Stomach (tissue), 9 donors: ENCODE measurements around the gene EWSR1. TPM values are rescaled to one million over a fixed set of nuclear protein-coding genes. Genes with fewer than 3 reads are reported as not detected.

Experiments used
- DNase-seq, 2 donors: peaks; one replicate each; pipeline versions ENCODE4 v3.0.0 to v3.0.0-alpha.2; 2013 to 2019
- H3K27ac ChIP-seq, 5 donors: fragments of 200-600 bp in 4 of 5; sonication (generic) in 4 of 5; one replicate each; pipeline ENCODE4 v1.5.1; 2013 to 2019; ENCODE audit warnings: mild to moderate bottlenecking in 1 of 5, moderate library complexity in 1 of 5
- H3K27me3 ChIP-seq, 3 donors: fragments of 200-600 bp; sonication (generic); one replicate each; pipeline ENCODE4 v1.5.1; 2017 to 2019; ENCODE audit warnings: mixed run types in 1 of 3
- H3K36me3 ChIP-seq, 4 donors: fragments of 200-600 bp; sonication (generic); 1 replicate in 3 of 4; 2 replicates in 1 of 4; pipeline ENCODE4 v1.5.1; 2016 to 2019
- H3K4me1 ChIP-seq, 4 donors: fragments of 200-600 bp; sonication (generic); one replicate each; pipeline ENCODE4 v1.5.1; 2016 to 2019
- H3K4me3 ChIP-seq, 4 donors: fragments of 200-600 bp; sonication (generic) in 3 of 4; one replicate each; pipeline ENCODE4 v1.5.1; 2016 to 2019; ENCODE audit warnings: mild to moderate bottlenecking in 1 of 4
- H3K9me3 ChIP-seq, 4 donors: fragments of 200-600 bp; sonication (generic); one replicate each; pipeline ENCODE4 v1.5.1; 2016 to 2019
- EP300 ChIP-seq: sonication (generic); formaldehyde crosslinking; IDR thresholded peaks from one replicate; pipeline ENCODE4 v1.6.1; 2017; ENCODE audit warnings: antibody characterized with exemption
- POLR2A ChIP-seq, 4 donors: fragments of 450-650 bp; IDR thresholded peaks; one replicate each; pipeline ENCODE4 v1.6.1; 2016; ENCODE audit warnings: antibody characterized with exemption in 4 of 4, control low read depth in 2 of 4, mild to moderate bottlenecking in 1 of 4, moderate library complexity in 1 of 4
- POLR2AphosphoS5 ChIP-seq, 3 donors: sonication (generic); formaldehyde crosslinking; IDR thresholded peaks; one replicate each; pipeline ENCODE4 v1.6.1; 2016; ENCODE audit warnings: antibody characterized with exemption in 3 of 3
- WGBS, 5 donors: extraction: QIAGEN DNeasy Blood & Tissue Kit in 3 of 5; methylation state at CpG; one replicate each; pipeline versions ENCODE4 v1.1.5 to v1.1.7; 2013 to 2018; 5-methylcytosine and 5-hydroxymethylcytosine counted together
- intact Hi-C: fragments of 100-400 bp; cut with DNase I; formaldehyde crosslinking; loops from one replicate; pipeline ENCODE4 v1.15.1; 2023; ENCODE audit warnings: low total_unique reads
- polyA plus RNA-seq, 3 donors: library from polyadenylated mRNA; stranded (reverse); fragments of 200-250 nt; gene quantifications; one replicate each; pipeline ENCODE4 v1.2.3, GENCODE V29; 2013
- total RNA-seq, 5 donors: library from RNA; depleted of rRNA; stranded (reverse); fragments of >200 nt; gene quantifications; one replicate each; pipeline versions ENCODE4 v1.1.0 to v1.2.3, GENCODE V29; 2014 to 2016
- TF ChIP-seq, protein P1 (sequence below), 7 experiments: fragments of 450-650 bp in 4 of 7; fragments of 200-600 bp in 3 of 7; sonication (generic) in 3 of 7; IDR thresholded peaks; one replicate each; pipeline ENCODE4 v1.5.1; 2016 to 2019; ENCODE audit warnings: antibody characterized with exemption in 7 of 7, control low read depth in 2 of 7, mild to moderate bottlenecking in 1 of 7
- donor health status: healthy with polysubstance abuse.
- donor health status: Bipolar disorder and iron deficiency.
- donor health status: healthy.

The EWSR1 gene
- total and polyA plus RNA-seq, 8 donors = 97.7 to 376 (median 161) TPM

DNA sequence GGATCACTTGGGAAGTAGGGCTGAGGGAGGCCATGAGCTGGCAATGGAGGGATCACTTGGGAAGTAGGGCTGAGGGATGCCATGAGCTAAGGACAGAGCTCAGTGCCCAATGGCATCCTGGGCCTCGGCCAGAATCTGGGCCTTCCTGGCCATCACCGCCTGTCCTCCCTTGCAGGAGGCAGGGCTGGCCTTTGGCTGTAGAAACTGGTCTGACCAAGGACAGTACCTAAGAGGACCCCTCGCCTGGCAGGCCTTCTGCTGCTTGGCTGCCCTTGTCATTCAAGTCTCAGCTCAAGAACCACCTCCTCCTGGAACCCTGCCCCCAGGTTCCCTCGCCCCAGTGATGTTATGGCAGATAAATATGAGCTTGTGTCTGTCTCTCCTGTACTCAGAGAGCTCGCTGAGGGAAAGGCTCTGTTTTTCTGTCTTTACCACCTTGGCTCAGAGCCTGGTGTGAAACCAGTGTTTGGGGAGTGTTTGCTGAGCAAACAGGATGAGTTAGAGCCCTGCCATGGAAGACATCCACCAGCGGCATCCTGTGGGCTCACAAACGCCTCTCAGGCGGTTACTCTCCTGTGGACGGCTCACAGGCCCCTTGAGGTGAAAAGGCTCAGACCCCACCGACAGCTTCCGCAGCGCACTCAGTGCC lies 66.8 kb downstream of the EWSR1 start:
- DNase-seq = no peak
- 73 to 86% (median 85%) methylated on average over 10 to 12 of the region's 12 CpGs for WGBS, 5 donors
- Histone ChIP-seq H3K9me3 (no peaks in the 10 kb centered on the region), H3K4me3 (no peak overlapping the region), H3K36me3 (peaks cover 70 to 100% (median 100%) of the 10 kb centered on the region in 4 donors), H3K27ac (no peak overlapping the region), H3K4me1 (peaks cover 7 to 21% (median 10%) of the 10 kb centered on the region in 4 donors), H3K27me3 (no peaks in the 10 kb centered on the region)
- TF ChIP-seq POLR2A (IDR thresholded peaks at IDR 0.05) (no peak), EP300 (no peak), POLR2AphosphoS5 (IDR thresholded peaks at IDR 0.05) (no peak)
- TF ChIP-seq, protein P1, sequence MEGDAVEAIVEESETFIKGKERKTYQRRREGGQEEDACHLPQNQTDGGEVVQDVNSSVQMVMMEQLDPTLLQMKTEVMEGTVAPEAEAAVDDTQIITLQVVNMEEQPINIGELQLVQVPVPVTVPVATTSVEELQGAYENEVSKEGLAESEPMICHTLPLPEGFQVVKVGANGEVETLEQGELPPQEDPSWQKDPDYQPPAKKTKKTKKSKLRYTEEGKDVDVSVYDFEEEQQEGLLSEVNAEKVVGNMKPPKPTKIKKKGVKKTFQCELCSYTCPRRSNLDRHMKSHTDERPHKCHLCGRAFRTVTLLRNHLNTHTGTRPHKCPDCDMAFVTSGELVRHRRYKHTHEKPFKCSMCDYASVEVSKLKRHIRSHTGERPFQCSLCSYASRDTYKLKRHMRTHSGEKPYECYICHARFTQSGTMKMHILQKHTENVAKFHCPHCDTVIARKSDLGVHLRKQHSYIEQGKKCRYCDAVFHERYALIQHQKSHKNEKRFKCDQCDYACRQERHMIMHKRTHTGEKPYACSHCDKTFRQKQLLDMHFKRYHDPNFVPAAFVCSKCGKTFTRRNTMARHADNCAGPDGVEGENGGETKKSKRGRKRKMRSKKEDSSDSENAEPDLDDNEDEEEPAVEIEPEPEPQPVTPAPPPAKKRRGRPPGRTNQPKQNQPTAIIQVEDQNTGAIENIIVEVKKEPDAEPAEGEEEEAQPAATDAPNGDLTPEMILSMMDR (IDR thresholded peaks at IDR 0.05) = no peak
- intact Hi-C loops = no loop called here

- Histone ChIP-seq H3K27ac (no peak overlapping the region), H3K4me1 (peaks cover 6 to 21% (median 8%) of the 10 kb centered on the region in 4 donors), H3K9me3 (no peaks in the 10 kb centered on the region), H3K27me3 (no peaks in the 10 kb centered on the region), H3K36me3 (peaks cover 71 to 100% (median 100%) of the 10 kb centered on the region in 4 donors), H3K4me3 (no peak overlapping the region)
- TF ChIP-seq POLR2A (IDR thresholded peaks at IDR 0.05) = no peak
- TF ChIP-seq EP300 = no peak
- no peak for TF ChIP-seq POLR2AphosphoS5 (IDR thresholded peaks at IDR 0.05)
- TF ChIP-seq, protein P1 (IDR thresholded peaks at IDR 0.05) = no peak
- WGBS, 5 donors = 86 to 91% (median 90%) methylated on average over 11 of the region's 11 CpGs
- DNase-seq = no peak
- intact Hi-C loops = no loop called here
These were observed 67.6 kb downstream of the EWSR1 start for GRCh38 chr22:29335656-29336055.

GRCh38 chr22:29336751-29337490 lies 68.9 kb downstream of the EWSR1 start:
- H3K27ac ChIP-seq = peak overlapping the region in 4 of 5 donors; percentile 42 to 74 (median 61)
- no peaks in the 10 kb centered on the region for H3K27me3 ChIP-seq
- peak in 1 of 2 donors; percentile 74 for DNase-seq
- H3K36me3 ChIP-seq = peaks cover 76 to 100% (median 100%) of the 10 kb centered on the region in 4 donors
- no peak overlapping the region for H3K4me3 ChIP-seq
- peaks cover 0 to 22% (median 8%) of the 10 kb centered on the region in 4 donors for H3K4me1 ChIP-seq
- TF ChIP-seq POLR2A (IDR thresholded peaks at IDR 0.05) = no peak
- TF ChIP-seq POLR2AphosphoS5 (IDR thresholded peaks at IDR 0.05) = no peak
- TF ChIP-seq, protein P1 (IDR thresholded peaks at IDR 0.05) = no peak
- TF ChIP-seq EP300 = no peak
- intact Hi-C loops = no loop called here
- H3K9me3 ChIP-seq = no peaks in the 10 kb centered on the region
- 33 to 81% (median 52%) methylated on average over 14 of the region's 14 CpGs for WGBS, 5 donors

DNA sequence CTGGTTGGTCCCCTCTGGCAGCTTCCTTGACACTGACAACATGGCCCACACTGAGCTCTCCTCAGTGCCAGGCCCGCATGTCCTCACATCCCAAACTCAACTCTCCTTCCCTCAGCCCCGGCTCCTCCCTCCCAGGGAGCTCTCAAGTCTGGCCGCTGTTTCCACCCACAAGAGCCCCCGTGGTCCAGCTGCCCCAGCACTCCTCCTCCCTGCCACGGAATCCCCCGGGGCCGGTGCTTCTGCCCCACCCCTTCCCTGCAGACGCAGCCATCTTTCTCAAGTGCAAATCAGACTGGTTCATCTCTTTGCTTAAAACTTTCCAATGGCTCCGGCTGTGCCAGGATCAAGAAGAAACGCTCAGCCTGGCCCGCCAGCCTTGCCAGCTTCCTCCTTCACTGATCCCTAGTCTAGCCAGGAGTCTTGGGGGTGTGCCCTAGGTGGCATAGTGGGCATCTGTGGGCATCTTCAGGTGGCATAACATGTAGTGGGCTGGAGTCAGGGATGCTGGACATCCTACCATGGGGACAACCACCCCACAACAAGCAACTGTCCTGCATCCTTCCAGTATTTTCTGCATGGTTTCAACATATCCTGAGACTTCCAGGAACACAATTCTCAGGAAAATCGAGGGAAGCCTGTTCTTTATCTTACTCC lies 69.7 kb downstream of the EWSR1 start:
- no peak for DNase-seq
- peak overlapping the region in 4 of 5 donors; percentile 42 to 74 (median 61) for H3K27ac ChIP-seq
- intact Hi-C loops = no loop called here
- peaks cover 80 to 100% (median 100%) of the 10 kb centered on the region in 4 donors for H3K36me3 ChIP-seq
- no peak overlapping the region for H3K4me3 ChIP-seq
- H3K27me3 ChIP-seq = no peaks in the 10 kb centered on the region
- H3K4me1 ChIP-seq = peaks cover 6 to 30% (median 11%) of the 10 kb centered on the region in 4 donors
- WGBS, 5 donors = 53 to 81% (median 70%) methylated on average over 11 to 12 of the region's 12 CpGs
- TF ChIP-seq POLR2AphosphoS5 (IDR thresholded peaks at IDR 0.05) (no peak), POLR2A (IDR thresholded peaks at IDR 0.05) (no peak), EP300 (no peak)
- TF ChIP-seq, protein P1 (IDR thresholded peaks at IDR 0.05) = no peak
- H3K9me3 ChIP-seq = no peaks in the 10 kb centered on the region
